Measurements from ENCODE around the gene MAGEA2B. TPM values are rescaled to one million over a fixed set of nuclear protein-coding genes. Genes with fewer than 3 reads are reported as not detected.
"Not testable (repeated sequence)": the region's sequence is repeated elsewhere in the genome, so short reads cannot be mapped to it uniquely, and the experiment has no call there.

Gene MAGEA2B
- total RNA-seq, result not detected

GRCh38 chrX:152713815-152714787 lies at the start of gene MAGEA2B:
TSS of gene MAGEA2B (plus strand) at chrX:152714628. CDS start at chrX:152717107, 2,479 bp downstream.
- not testable (repeated sequence) for ATAC-seq

GRCh38 chrX:152674135-152674534 lies 40.3 kb upstream of the MAGEA2B start:
- ATAC-seq, result no peak

GRCh38 chrX:152674652-152675051 lies 39.8 kb upstream of the MAGEA2B start:
- not testable (repeated sequence) for ATAC-seq

GRCh38 chrX:152681012-152681411 lies 33.4 kb upstream of the MAGEA2B start:
- peak; percentile 37 for ATAC-seq

GRCh38 chrX:152697952-152698931 lies 16.2 kb upstream of the MAGEA2B start, which contains the start of gene MAGEA3:
TSS of gene MAGEA3 (plus strand) at chrX:152698794. CDS start at chrX:152700833, 2,039 bp downstream.
- ATAC-seq, result not testable (repeated sequence)

- ATAC-seq, result not testable (repeated sequence)
These were observed 14.0 kb upstream of the MAGEA2B start for GRCh38 chrX:152700390-152700789.

- ATAC-seq, result not testable (repeated sequence)
These were observed 7.9 kb upstream of the MAGEA2B start for GRCh38 chrX:152706500-152706899.

- ATAC-seq, result not testable (repeated sequence)
These were observed 5.3 kb upstream of the MAGEA2B start, which contains the start of gene CSAG2 for GRCh38 chrX:152709173-152709572. TSS of gene CSAG2 (minus strand) at chrX:152709273. CDS start at chrX:152709112, 161 bp downstream.

GRCh38 chrX:152713195-152713594 lies 1.2 kb upstream of the MAGEA2B start:
- not testable (repeated sequence) for ATAC-seq

GRCh38 chrX:152725409-152725808 lies 11.0 kb downstream of the MAGEA2B start:
- no peak for ATAC-seq

- ATAC-seq, result no peak
These were observed 19.0 kb downstream of the MAGEA2B start, which contains the start of the genes CSAG1 and MAGEA12 for GRCh38 chrX:152733261-152733975. TSS of gene CSAG1 (minus strand) at chrX:152733721. CDS start at chrX:152732460, 1,261 bp downstream. TSS of gene MAGEA12 (plus strand) at chrX:152733757. CDS start at chrX:152736162, 2,405 bp downstream.

GRCh38 chrX:152734143-152734858 lies 19.9 kb downstream of the MAGEA2B start:
- ATAC-seq, result not testable (repeated sequence)

GRCh38 chrX:152735101-152735500 lies 20.7 kb downstream of the MAGEA2B start:
- no peak for ATAC-seq

- ATAC-seq, result no peak
These were observed 21.6 kb downstream of the MAGEA2B start for GRCh38 chrX:152735860-152736511.

- not testable (repeated sequence) for ATAC-seq
These were observed 22.1 kb downstream of the MAGEA2B start for GRCh38 chrX:152736528-152736927.

- ATAC-seq, result no peak
These were observed 24.1 kb downstream of the MAGEA2B start for GRCh38 chrX:152738560-152738959.

- not testable (repeated sequence) for ATAC-seq
These were observed 39.5 kb downstream of the MAGEA2B start, which contains the start of gene MAGEA2 for GRCh38 chrX:152753686-152754650. TSS of gene MAGEA2 (minus strand) at chrX:152753842. CDS start at chrX:152751363, 2,479 bp downstream.

GRCh38 chrX:152754871-152755270 lies 40.4 kb downstream of the MAGEA2B start:
- not testable (repeated sequence) for ATAC-seq

GRCh38 chrX:152758918-152759317 lies 44.5 kb downstream of the MAGEA2B start, which contains the start of gene CSAG3:
TSS of gene CSAG3 (plus strand) at chrX:152759218.
- not testable (repeated sequence) for ATAC-seq

Measured in esophagus mucosa (tissue), 1 donor.